Measurements from ENCODE around the gene KDM4B.
"Not testable (repeated sequence)": the region's sequence is repeated elsewhere in the genome, so short reads cannot be mapped to it uniquely, and the experiment has no call there.

KDM4B gene

DNA sequence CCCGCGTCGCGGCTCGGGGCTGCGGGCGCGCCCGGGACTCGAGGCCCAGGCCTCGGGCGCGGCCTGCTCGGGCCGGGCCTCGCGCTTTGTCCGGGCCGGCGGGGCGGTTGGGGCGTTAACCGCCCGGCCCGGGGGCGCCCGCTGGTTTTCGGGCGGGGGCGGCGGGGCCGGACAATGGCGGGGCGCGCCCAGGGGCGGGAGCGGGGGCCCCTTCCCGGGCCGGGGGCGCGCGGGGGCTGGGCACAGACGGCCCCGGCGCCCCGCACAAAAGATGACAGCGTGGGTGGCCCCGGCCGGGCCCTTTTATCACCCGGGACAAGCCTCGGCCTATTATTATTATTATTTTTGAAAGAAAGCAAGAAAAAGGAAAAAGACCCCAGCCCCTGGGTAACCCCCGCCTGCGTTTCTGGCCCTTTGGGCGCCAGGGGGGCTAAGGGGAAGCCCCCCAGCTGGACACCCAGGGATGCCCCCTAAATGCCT, 419 bp downstream of the KDM4B start:
- DNase-seq: no peak

DNA sequence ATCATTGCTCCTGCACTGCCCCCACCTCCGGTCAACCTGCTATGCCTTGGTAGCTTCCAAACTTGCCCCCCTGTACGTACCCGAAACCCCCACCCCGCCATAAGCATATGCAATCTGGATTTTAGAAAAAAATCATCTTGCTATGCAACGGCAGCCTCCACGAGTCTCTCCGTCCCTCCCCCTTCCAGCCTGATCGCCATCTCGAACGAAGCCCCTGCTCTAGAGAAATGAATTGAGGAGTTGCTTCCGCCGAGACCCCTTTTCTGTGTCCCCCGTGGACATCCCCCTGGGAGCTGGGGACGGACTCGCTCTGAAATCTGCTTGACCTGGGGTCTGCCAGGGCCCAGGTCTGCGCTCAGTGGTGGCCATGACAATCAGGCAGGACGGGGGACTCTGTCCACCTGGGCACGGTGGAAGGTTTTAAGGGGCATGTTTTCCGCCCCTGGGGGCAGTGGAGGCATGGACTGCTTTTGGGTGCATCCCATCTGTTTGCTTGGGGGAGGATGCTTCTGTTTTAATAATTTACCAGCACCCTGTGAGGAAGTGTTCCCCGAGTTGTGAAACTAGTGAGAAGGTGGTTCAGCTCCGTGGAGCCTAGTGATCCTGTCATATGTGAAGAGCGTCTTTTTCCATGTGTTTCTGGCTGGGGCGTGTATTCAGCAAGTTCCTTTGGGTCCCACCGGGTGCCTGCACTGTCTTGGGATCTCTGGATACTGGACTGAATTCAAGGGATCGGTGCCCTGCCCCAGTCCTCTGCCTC, 1.0 kb downstream of the KDM4B start:
- DNase-seq: peak; percentile 28

DNA sequence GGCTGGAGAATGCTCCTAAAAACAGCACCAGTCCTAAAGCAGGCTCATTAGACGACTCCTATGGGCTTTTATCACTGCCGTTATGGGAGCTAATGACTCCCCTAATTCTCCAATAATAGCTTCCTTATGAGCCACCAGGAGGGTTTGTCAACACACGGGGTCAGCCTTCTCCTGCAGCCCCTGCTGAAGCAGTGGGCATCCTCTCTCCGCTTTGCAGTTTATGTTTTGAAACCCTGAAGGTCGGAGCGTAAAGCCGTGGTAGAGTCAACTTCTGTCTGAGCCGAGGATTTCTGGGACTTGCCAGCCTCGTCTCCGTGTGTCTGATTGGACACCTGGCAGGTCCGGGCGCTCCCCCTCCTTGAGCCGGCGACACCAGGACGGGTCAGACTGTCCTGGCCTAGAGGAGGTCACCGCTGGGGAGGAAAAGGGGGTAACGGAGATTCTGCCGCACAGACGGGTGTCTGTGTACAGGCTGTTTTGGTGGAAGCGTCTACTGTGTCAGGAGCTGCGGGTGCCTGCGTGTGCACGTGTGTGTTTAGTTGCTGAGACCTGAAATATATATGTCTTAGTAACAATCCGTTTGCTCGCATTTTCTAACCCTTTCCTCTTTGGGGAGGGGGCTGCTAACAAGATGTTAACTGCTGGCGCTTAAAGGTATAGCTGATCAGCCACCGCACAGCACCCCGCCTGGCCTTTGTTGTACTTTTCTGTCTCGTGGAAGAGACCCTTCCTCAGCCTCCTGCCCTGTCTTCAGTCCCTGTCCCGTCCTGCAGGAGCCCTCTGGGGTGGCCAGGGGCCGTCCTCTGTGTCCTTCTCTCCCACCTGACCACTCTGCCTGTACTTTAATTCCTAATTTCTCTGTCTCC, 1.9 kb downstream of the KDM4B start:
- DNase-seq: peak; percentile 14

DNA sequence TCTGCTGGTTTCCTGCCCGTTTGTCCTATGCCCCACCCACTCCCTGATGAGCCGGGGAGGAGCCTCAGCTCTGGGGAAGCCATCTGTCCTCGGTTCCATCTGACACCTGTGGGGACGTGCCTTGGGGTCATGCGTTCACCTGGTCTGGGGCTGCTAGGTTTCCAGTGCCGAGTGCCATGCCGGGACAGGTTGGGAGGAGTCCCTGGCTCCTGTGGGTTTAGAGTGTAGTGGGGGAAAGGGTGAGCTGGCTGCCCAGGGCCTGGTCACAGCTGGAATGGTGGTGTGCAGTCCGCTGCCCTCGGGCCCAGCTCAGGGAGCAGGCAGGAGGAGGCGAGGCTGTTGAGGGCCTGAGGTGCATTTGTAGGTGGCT, 2.5 kb downstream of the KDM4B start:
- DNase-seq: peak; percentile 49

DNA sequence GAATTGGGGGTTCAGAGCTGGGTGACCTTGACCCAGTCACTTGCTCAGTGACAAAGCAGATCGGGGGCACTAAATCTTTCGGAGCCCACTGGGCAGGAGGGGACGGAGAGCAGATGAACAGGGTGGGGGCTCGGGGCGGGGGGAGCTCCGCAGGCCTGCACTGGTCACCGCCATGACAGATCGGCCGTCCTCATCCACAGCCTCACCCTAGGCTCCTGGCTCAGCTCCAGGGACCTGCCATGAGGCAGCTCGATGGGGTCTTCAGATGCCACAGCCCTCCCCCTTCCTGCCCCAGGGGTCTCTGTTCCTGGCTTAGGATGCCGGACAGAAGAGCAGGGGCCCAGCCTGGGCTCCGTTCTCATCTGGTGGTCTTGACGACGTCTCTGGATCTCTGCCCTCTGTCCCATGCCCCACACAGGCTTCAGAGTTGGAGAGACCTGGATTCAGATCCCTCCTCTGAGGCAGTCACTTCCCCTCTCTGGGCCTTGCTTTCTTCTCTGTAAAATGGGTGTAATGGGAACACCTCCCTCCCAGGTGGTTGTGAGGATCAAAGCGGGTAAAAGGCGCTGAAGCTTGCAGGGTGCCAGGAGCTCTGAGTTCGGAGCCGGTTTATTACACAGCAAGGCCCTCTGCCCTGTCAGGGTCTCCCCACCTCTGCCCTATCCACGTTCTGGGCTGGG, 3.0 kb downstream of the KDM4B start:
- DNase-seq: no peak

DNA sequence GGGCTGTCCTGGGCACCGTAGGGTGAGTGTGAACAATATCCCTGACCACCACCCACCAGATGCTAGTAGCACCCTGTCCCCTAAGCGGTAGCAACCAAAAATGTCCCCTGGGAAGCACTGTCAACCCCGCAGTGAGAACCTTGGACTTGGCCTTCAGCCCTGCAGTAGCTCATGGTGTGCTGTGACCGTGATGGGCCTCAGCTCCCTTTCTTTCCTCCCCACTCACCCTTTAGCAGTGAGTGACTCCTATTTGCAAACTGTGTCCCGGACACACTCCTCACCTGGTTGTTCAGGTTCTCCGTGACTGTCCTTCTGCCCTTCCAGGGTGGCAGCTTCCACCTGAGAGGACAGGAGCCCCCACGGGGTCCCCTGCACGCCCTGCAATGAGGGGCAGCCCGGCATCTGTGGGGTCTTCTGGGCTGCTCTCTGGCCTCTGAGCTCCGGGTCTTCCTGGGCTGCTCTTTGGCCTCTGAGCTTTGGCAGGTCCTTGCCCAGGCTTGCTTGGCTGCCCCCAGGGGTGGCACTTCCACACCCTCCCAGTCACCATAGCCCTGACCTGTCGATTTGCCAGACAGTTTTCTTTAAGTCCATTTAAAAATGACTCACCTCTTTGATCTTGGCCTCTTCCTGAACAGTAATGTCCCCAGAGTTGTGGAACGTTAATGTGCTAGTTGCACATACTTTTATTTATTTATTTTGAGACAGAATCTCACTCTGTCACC, 3.8 kb downstream of the KDM4B start:
- DNase-seq: no peak

DNA sequence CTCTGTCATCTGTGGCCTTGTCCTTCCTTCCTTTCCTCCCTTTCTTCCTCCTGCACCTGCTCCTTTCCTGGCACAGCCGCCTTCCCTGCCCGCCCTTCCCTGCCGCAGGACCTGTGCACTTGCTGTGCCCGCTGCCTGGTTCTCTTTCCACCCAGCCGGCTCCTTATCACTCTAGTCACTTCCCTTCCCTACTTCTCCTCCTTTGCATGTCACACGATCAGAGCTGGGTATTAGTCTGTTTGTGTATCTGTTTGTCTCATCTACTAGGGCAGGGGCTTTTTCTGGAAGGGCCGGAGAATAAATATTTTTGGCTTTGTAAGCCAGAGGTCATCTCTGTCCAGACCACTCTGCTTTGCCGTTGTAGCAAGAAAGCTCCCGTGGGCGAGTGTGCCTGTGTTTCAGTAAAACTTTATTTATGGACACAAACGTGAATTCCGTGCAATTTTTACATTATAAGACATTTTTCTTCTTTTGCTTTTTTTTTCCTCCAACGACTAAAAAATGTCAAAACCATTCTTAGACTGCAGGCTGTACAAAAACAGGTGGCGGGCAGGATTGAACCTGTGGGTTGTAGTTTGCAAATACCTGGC, 6.1 kb downstream of the KDM4B start:
- no peak for DNase-seq

DNA sequence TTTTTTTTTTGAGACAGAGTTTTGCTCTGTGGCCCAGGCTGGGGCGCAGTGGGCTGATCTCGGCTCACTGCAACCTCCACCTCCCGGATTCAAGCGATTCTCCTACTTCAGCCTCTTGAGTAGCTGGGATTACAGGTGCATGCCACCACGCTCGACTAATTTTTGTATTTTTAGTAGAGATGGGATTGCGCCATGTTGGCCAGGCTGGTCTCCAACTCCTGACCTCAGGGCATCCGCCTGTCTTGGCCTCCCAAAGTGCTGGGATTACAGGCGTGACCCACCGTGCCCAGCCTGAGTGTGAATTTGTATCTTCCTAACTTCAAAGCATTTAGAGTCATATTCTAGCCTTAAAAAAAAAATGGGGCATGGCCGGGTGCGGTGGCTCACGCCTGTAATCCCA, 6.7 kb downstream of the KDM4B start:
- DNase-seq: not testable (repeated sequence)

DNA sequence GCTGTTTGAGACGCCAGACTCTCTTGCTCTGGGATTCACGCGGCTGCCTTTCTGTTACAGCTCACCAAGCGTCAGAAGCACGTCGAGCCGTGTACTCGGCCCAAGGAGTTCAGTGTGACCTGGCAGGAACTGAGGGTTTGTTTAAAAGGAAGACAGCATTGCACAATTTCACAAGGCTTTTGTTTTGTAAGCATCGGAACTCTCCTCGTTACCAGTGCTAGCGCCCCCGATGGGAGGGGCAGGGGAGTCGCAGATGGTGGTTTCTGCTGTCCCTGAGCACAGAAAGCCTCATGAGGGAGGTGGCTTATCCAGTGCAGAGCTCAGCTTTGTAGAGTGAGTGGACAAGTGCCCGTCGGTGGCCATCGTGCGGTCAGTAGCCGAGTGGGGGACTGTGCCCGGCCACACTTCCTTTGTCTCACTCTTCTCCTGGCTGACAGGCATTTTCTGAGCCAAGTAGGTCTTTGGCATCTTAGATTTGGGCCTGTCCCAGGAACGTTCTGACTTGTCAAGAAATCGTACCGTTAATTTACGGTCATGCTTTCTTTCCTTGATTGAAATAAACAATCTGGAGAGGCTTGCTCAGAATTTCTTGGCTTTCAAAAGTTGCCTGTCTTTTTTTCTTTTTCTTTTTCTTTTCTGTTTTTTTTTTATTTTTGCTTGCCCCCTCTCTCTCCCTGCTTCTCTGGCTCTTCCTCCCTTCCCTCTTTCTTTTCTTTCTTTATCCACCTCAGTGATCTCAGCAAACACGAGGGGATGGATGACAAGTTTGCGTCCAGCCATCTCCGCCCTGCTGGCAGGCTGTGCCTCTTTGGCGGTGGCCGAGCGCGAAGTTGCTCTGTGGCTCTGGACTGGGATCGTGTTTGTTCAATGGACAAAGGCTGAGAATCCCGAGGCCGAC, 7.7 kb downstream of the KDM4B start:
- DNase-seq: no peak

DNA sequence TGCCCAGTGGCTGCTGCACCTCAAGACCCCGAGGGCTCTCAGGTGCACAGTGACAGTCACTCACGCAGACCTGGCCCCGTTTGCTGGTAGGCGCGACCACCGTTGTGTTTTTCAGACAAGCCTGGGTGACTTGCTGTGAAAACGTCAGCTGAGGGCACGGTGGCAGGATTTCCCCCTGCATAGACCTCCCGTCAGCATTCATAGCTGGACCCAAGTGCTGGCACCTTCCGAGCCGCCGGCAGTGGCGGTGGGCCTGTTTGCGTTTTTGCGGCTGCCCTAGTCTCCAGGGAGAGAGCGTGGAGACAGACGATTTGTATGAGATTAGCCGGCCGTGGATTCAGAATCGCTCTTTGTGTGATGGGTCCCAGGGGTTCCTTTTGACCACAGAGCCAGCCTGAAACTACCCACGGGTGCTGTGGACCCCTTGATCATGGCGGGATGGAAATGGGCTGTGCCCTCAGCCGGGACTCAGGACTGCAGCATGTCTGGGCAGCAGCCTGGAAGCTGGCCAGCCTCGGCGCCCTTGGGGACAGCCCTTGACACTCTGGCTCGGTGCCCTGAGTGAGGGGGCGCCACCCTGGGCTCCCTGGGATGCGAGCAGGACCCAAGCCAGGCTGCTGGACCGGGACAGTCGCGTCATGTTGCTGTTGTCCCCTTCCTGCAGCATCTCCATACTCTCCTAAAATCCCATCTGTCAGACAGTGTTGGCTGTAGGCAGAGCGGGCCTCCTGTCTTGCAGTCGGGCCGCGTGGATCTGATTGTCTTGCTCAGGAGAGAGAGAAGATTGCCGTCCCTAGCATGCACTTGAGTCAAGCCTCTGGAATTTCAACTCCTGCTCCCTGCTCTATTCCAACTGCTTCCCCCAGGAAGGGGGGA, 8.6 kb downstream of the KDM4B start:
- DNase-seq: no peak

DNA sequence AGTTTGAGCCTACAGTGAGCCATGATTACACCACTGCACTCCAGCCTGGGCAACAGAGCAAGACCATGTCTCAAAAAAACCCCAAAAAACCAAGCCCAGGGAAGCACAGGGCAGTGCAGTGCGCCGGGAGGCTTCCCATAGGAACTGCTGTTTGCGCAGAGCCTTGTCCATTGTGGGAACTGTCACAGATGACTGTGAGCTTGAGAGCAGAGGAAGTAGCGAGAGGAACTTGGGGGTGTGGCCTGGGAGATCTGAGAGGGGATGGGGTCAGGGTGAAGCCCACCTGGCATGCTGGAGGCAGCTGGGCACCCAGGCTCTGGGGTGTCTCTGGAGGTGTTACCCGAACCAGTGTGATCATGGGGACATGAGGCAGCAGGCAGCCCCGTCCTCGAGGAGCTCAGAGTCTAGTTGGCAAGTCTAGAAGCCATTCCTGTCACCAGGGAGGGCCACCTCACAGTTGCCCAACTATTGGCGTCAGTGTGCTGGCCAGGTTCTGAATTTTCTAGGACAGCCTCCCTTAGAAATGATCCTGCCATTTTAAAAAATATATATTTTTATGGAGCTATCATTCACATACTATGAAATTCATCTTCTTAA, 10.4 kb downstream of the KDM4B start:
- no peak for DNase-seq

DNA sequence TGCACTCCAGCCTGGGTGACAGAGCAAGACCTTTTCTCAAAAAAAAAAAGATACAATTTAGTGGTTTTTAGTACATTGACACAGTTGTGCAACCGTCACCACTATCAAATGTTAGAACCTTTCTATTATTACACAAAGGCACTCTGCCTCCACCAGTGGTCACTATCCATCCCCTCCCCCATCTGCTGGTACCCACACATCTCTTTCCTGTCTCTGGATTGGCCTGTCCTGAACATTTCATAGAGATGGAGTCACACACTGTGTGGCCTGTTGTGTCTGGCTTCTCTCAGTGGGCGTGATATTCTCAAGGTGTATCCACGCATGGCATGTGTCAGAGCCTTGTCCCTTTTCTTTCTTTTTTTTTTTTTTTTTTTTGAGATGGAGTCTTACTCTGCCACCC, 11.2 kb downstream of the KDM4B start:
- DNase-seq: no peak

DNA sequence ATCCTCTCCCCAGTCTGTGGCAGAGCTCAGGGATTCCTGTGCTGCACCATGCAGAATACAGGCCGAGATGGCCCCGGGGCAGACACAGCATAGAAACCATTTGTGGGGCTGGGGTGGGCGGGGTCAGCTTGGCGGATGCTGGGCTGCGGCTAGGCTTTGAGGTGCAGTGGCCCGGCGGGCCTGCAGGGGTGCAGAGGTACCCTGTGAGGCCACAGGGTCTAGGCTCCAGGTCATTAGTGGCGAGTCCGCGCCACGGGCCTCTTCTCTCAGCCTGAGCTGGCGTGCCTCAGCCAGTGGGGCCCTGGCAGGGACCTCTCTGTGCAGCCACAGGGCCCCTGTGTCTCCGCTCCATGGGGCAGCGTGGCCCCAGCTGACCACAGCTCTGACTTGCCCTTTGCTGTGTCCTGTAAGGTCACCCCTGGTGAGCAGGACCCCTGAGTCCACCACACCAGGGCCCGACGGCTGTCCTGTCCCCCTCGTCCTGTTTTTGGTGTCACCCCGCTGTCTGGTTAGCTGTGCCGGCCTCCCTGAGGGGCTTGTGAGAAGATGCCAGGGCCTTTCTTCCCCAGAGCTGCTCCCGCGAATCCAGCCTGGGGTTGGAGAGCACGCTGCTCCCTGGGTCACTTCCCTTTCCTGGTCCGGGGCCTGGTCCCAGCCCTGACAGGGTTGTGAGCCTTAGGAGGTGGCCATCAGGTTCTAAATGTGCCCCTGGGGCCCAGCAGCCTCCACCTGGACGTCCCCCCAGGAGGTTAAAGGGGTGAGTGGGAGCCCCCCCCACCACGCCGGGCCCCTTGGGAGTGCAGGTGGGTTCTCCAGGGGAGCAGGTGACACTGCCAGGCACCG, 12.1 kb downstream of the KDM4B start:
- DNase-seq: no peak

DNA sequence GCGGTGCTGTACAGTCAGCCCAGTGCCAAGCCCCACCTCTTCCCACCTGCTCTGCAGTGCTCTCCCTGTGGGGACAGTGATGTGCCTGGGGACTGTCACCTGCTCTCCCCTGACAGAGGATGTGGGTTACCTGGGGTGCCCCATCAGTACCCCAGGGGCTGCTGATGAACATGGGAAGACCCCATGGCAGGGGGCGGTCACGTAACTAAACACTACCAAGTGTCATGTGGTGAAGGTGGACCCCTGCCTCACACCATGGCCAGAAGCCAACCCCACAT, 12.7 kb downstream of the KDM4B start:
- no peak for DNase-seq

DNA sequence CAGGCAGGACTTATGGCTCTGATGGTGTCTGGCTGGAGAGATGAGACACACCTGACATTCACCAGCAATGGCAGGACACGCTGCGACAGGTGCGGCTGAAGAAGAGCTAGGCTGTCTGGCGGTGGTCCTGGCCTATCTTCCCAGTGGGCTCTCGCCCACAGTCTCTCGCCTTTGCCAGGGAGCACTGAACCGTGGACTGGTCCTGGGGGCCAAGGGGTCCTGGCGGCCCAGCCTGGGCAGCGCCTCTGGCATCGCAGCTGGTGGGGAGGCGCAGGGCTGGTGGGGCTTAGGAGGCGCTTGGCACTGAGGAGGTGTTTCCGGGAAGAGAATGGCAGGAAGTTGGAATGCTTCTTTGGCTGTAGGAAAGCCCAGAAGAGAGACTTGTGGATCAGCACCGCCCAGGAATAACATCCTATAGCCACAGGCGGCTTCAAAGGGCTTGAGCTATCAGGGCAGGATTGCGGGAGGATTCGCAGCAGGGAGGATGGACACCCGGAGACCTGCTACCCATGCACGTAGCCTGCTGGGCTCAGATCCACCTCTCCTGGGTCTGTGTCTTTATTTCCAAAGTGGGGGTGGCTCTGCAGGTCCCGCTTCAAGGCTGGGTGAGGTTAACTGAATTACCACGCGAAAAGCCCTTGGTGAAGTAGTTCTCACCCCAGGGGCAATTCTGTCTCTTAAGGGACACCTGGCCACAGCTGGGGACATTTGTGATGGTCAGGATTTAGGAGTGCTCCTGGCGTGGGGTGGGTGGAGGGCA, 14.6 kb downstream of the KDM4B start:
- DNase-seq: no peak

DNA sequence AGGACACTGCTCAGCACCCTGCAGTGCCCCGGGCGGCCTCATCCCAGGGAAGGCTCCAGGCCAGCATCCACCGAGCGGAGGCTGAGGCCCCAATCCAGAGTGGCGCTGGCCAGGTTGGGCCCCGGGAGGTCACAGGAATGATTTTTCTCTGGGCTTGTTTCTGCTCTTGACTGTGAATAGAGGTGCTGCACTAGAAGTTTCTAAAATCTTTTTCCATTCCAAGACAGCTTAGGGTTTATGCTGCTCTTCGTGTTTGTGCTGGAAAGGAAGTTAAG, 15.1 kb downstream of the KDM4B start:
- no peak for DNase-seq

DNA sequence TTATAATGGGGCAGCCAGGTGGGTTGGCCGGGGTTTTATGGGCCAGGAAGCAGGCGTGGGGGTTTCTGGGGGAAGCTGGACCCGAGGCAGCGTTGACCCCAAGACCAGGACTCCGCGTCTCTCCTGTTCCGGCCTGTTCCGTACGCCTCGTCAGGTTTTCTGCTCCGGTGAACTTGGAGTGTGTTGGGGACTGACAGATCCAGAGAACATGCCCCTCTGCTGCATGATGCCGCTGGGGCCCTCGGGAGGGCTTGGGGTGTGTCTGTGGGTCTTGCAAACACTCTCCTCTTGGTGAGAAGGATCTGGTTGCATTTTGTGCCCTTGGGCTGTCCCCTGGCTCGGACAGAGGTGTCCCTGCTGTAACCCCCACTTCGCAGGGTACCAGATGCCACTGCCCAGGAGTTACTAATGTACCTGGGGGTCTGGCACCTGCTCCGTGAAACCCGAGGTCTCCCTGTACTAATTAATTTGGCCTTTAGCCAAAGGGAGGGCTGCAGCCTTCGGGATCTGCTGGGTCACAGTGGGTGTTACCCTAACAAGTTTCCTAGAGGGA, 15.6 kb downstream of the KDM4B start:
- no peak for DNase-seq

DNA sequence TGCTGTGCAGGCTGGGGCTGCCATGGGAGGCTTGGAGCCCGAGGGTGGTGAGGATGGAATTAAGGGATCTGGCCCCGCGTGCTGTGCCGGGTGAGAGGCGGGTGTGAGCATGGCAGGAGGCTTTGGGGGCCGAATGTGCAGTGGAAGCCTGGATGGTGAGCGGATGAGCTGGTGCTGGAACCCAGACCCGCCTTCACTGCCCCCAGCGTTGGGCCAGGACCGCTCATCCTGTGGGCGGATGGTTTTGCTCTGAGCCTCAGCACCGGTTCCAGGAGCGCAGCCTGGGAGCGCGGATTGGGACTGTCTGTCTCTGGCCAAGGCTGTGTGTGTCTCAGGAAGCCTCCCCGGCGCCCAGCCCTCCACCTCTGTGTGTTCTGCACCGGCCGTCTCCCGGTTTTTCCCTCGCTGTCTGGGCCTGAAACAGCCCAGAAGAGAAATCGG, 16.7 kb downstream of the KDM4B start:
- DNase-seq: no peak
